Stimulated activated effector memory CD8-positive, alpha-beta T cell treated with anti-CD3 and anti-CD28 coated beads, Interleukin-12 subunit alpha, Interleukin-12 subunit beta, amount 100 ng/mL, for 72 hours (primary cell): ENCODE results near the gene ZMYND19.
"Not testable (repeated sequence)": the region's sequence is repeated elsewhere in the genome, so short reads cannot be mapped to it uniquely, and the experiment has no call there.

Experiments
- ATAC-seq: fragments of 150-1000 bp; cut with Tn5 transposase; 2 replicates; pipeline ENCODE4 v1.10.0; 2021
- DNase-seq, 2 donors: peaks; one replicate each; pipeline ENCODE4 v3.0.0; 2021 to 2022; ENCODE audit warnings: low spot score in 2 of 2
- H3K27ac Mint-ChIP-seq: one replicate; pipeline ENCODE4 v1.8.0; 2022; ENCODE audit warnings: mild to moderate bottlenecking, mixed read lengths
- H3K36me3 Mint-ChIP-seq: one replicate; pipeline ENCODE4 v1.8.0; 2022; ENCODE audit warnings: mild to moderate bottlenecking, mixed read lengths
- H3K4me1 Mint-ChIP-seq: one replicate; pipeline ENCODE4 v1.8.0; 2022; ENCODE audit warnings: mixed read lengths
- H3K4me3 Mint-ChIP-seq: one replicate; pipeline ENCODE4 v1.8.0; 2022; ENCODE audit warnings: mild to moderate bottlenecking, mixed read lengths
- H3K9me3 Mint-ChIP-seq: one replicate; pipeline ENCODE4 v1.8.0; 2022; ENCODE audit warnings: mixed read lengths

The ZMYND19 gene

DNA sequence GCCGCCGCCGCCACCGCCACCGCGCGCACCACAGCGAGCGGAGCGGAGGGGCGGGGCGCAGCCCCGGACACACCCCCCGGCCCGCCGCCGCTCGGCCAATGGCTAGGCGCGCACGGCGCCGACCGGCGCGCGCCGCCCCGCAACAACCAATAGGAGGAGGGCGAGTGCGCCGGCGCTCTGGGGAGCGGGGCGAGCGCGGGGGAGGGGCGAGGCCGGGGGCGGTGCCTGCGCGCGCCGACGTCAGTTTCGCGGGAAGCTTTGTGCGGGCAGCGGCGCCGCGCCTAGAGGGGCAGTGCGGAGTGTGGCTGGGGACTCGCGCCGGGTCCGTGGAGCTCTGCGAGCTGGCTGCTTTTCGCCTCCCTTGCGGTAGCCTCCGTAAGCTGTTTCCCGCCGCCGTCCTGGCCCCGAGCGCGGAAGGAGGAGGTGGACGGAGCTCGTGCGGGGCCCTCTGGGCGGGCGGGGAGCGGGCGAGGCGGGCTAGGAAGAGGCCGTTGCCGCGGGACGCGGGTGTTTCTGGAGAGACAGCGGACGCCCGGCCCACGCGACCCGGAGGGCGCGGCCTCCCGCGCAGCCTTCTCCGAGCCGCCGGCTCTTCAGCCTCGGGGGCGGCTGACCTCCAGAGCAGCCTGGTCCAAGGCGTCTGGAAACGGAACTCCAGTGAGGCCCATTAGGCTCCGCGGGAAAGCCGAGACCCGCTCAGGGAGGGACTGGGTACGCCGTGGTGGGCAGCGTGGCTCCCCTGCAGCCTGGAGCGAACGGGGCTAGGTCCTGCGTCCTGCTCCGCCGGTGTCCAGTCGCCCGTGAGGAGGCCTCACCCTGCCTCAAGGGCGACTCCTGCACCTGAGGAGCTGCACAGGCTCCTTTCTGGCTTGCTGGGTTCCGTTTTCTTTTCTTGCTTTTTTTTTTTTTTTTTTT, at the start of gene ZMYND19:
Gene ZMYND19, minus strand, starts transcription at position 44 of the 915 bp plus-strand sequence. CDS start 249 bp downstream, outside the sequence.
- Mint-ChIP-seq H3K4me3 (peak within 1 kb of the TSS; percentile 82), H3K4me1 (peaks cover 19% of the 10 kb centered on the region), H3K27ac (peak within 1 kb of the TSS; percentile 89), H3K36me3 (peaks cover 32% of the 10 kb centered on the region), H3K9me3 (no peaks in the 10 kb centered on the region)
- DNase-seq (peak; percentile 94 to 96), ATAC-seq (peak; percentile 95)

DNA sequence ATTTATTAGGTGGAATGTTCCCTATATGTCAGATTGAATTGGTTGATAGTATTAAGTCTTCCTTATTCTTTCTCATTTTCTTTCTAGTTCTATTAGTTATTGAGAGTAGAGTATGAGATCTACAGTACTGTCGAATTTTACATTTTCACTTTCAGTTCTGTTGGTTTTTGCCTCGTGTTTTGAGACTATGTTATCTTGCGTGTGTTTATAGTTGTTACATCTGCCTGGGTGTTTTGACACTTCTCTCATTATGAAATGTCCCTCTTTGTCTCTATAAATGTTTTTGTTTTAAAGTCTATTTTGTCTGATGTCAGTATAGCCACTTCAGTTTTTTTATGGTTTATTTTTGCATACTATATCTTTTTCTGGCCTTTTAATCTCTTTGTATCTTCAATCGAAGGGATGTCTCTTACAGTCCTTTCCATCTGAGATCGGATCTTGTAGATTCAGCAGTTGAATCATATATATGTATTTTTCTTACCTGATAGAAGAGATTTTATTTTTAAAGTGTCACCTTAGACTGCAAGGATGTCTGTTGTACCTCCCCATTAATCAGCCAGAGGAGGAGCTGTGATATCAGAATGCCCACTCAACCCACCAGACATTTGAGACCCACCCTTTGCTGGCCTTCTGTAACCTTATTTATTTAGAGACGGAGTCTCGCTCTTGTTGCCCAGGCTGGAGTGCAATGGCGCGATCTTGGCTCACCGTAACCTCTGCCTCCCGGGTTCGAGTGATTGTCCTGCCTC, 49.2 kb upstream of the ZMYND19 start:
- peak overlapping the region; percentile 74 for H3K27ac Mint-ChIP-seq
- peaks cover 49% of the 10 kb centered on the region for H3K36me3 Mint-ChIP-seq
- peak; percentile 85 for ATAC-seq
- no peak for DNase-seq
- H3K4me3 Mint-ChIP-seq, result peak overlapping the region; percentile 54
- peaks cover 47% of the 10 kb centered on the region for H3K4me1 Mint-ChIP-seq
- no peaks in the 10 kb centered on the region for H3K9me3 Mint-ChIP-seq

DNA sequence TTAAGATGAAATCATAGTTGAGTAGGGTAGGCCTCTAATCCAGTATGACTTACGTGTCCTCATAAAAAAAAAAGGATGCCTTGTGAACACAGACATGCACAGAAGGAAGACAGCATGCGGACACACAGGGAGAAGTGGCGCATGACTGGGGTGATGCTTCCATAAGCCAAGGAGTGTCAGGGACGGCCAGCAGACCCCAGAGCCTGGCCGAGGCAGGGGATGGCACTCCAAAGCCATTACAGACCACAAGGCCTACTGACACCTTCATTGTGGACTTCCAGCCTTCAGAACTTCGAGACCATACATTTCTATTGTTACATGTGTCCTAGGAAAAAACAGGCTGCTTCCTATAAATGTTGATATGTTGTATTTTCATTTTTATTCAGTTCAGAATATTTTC, 48.4 kb upstream of the ZMYND19 start:
- DNase-seq (no peak), ATAC-seq (no peak)
- peak overlapping the region; percentile 54 for H3K4me3 Mint-ChIP-seq
- peak overlapping the region; percentile 74 for H3K27ac Mint-ChIP-seq
- H3K4me1 Mint-ChIP-seq, result peaks cover 51% of the 10 kb centered on the region
- H3K36me3 Mint-ChIP-seq, result peaks cover 45% of the 10 kb centered on the region
- no peaks in the 10 kb centered on the region for H3K9me3 Mint-ChIP-seq

DNA sequence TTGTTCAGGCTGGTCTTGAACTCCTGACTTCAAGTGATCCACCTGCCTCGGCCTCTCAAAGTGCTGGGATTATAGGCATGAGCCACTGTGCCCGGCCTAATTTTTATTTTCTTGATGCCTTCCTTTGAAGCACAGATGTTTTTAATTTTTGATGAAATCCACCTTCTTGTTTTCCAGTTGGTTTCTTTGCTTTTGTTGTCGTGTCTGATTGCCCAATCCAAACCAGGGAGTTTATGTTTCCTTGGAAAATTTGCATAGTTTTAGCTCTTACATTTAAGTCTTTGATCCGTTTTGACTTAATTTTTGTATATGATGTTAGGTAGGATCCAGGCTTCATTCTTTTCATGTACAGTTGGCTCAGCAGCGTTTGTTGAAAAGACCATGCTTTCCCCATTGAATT, 43.7 kb upstream of the ZMYND19 start:
- peak overlapping the region; percentile 34 for H3K27ac Mint-ChIP-seq
- H3K9me3 Mint-ChIP-seq, result no peaks in the 10 kb centered on the region
- H3K4me3 Mint-ChIP-seq, result no peak overlapping the region
- DNase-seq, result no peak
- peaks cover 24% of the 10 kb centered on the region for H3K36me3 Mint-ChIP-seq
- peaks cover 51% of the 10 kb centered on the region for H3K4me1 Mint-ChIP-seq
- ATAC-seq, result no peak

DNA sequence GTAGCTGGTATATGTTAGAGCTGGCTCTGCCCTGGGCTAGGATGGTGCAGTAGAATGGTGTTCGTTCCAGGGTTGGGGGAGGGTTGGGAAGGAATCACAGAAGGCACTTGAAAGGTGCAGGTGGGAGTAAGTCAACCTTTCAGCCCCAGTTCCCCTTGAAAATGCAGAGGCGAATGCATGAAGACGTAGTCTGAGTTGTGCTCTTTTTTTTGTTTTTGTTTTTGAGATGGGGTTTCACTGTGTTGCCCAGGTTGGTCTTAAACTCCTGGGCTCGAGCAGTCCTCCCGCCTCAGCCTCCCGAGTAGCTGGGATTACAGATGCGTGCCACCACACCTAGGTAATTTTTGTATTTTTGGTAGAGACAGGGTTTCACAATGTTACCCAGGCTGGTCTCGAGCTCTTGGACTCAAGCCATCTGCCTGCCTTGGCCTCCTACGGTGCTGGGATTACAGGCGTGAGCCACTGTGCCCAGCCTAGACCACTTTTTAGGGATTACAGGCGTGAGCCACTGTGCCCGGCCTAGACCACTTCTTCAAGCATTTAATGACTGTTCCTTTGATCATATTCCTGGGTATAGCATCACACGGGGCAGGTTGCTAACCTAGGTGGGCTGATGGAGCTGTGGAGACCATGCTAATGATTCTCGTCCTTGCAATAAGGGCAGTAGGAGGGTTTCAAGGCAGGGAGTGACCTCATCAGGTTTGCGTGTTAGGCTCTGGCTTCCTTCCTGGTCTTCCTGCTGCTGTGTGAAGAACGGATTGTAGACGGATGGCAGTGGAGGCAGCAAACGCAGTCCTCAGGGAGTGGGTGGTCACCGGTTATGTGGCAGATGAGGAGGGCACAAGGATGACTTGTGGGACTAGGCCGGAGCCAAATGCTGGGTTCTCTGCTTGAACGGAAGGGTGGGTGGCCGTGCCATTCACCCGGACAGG, 42.2 kb upstream of the ZMYND19 start:
- DNase-seq (no peak), ATAC-seq (no peak)
- Mint-ChIP-seq H3K9me3 (no peaks in the 10 kb centered on the region), H3K27ac (peak overlapping the region; percentile 77), H3K4me3 (no peak overlapping the region), H3K4me1 (peaks cover 54% of the 10 kb centered on the region), H3K36me3 (peaks cover 24% of the 10 kb centered on the region)

DNA sequence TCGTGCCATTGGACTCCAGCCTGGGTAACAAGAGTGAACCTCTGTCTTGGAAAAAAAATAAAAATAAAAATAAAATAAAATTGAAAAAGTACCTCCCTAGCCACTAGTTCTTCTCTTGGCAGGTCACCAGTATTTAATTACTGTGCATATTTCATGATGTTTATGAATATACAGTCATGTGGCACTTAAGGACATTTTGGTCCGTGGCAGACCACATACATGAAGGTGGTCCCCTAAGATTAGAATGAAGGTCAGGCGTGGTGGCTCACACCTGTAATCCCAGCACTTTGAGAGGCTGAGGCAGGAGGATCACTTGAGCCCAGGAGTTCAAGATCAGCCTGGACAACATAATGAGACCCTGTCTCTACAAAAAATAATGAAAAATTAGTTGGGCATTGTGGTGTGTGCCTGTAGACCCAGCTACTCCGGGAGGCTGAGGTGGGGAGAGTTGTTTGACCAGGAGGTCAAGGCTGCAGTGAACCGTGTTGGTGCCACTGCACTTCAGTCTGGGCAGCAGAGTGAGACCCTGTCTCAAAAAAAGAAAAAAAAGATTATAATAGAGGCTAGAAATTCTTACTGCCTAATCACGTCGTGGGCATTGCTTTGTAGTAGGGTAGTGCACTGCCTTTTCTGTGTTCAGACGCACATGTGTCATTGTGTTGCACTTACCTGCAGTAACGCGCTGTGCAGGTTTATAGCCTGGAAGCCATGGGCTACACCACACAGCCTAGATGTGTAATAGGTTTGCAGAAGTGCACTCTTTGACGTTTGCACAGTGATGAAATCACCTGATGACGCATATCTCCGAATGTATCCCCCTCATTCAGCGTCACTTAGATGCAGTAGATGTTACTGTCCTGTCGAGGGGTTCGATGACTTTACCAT, 41.3 kb upstream of the ZMYND19 start:
- peaks cover 24% of the 10 kb centered on the region for H3K36me3 Mint-ChIP-seq
- H3K27ac Mint-ChIP-seq, result peak overlapping the region; percentile 77
- H3K4me1 Mint-ChIP-seq, result peaks cover 56% of the 10 kb centered on the region
- no peak for ATAC-seq
- no peak overlapping the region for H3K4me3 Mint-ChIP-seq
- no peaks in the 10 kb centered on the region for H3K9me3 Mint-ChIP-seq
- DNase-seq, result no peak

DNA sequence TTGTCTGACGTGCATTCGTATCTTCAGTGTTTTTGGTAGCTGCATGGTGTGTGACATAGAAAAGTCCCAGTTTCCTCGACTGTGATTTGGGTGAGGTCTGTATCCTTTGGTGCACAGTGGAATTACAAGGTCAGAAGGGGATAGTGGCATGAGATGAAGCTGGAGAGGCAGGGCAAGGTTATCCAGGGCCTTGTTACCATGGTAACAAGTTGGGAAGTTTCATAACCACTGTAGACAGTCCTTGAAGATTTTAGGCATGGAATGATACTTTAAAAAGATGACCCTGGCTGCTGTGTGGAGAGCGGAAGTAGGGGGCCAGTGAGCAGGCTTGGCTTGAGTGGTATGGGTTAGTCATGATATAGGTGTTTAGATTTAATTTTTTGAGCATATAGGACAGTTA, 40.4 kb upstream of the ZMYND19 start:
- peaks cover 62% of the 10 kb centered on the region for H3K4me1 Mint-ChIP-seq
- no peak for DNase-seq
- H3K9me3 Mint-ChIP-seq, result no peaks in the 10 kb centered on the region
- ATAC-seq, result no peak
- H3K4me3 Mint-ChIP-seq, result peak overlapping the region; percentile 0
- H3K36me3 Mint-ChIP-seq, result peaks cover 24% of the 10 kb centered on the region
- H3K27ac Mint-ChIP-seq, result peak overlapping the region; percentile 16

DNA sequence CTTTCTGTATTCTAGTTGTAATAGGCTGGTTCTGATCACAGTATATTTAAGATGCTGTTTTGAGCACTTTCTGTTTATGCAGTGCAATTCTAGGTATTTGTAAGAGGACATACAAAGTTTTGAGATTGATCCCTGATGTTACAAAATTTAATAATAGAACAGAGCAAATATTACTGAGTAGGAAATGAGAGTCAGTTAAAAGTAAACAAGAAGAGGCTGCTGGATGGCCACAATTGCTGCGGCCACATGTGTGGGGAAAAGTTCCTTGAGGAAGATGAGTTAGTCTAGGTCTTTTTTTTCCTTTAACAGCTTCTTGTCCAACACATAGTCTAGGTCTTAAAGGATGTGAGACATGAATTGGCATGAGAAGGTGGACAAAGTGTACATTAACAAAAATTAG, 39.8 kb upstream of the ZMYND19 start:
- DNase-seq (no peak), ATAC-seq (no peak)
- Mint-ChIP-seq H3K27ac (peak overlapping the region; percentile 16), H3K4me1 (peaks cover 67% of the 10 kb centered on the region), H3K4me3 (peak overlapping the region; percentile 0), H3K9me3 (no peaks in the 10 kb centered on the region), H3K36me3 (peaks cover 28% of the 10 kb centered on the region)

DNA sequence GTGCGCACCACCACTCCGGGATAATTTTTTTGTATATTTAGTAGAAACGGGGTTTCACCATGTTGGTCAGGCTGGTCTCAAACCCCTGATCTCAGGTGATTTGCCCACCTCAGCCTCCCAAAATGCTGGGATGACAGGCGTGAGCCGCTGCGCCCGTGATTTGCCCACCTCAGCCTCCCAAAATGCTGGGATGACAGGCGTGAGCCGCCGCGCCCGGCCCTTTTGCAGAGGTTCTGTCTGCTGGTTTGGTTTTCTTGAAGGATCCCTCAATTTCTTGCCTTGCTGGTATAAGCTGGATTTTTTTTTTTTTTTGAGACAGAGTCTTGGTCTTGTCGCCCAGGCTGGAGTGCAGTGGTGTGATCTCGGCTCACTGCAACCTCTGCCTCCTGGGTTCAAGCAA, 37.1 kb upstream of the ZMYND19 start:
- ATAC-seq, H3K27ac Mint-ChIP-seq, H3K9me3 Mint-ChIP-seq, DNase-seq, H3K4me3 Mint-ChIP-seq: not testable (repeated sequence)
- Mint-ChIP-seq H3K4me1 (peaks cover 50% of the 10 kb centered on the region), H3K36me3 (peaks cover 43% of the 10 kb centered on the region)

DNA sequence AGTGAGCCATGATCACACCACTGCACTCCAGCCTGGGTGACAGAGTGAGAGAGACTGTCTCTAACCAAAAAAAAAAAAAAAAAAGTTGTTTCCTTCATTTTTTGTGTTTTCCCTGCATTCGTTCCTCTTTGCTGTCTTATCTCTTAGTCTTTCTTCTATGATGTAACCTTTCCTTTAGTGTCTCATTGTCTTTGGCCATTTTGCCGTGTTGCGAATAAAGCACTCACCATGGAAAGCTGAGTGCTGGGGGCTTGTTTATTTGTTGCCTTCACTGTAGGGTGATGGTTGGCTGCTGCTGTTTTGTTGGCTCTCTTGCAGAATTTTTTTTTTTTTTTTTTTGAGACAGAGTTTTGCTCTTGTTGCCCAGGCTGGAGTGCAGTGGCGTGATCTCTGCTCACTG, 36.2 kb upstream of the ZMYND19 start:
- peaks cover 41% of the 10 kb centered on the region for H3K4me1 Mint-ChIP-seq
- no peak for DNase-seq
- peaks cover 48% of the 10 kb centered on the region for H3K36me3 Mint-ChIP-seq
- no peak overlapping the region for H3K4me3 Mint-ChIP-seq
- no peaks in the 10 kb centered on the region for H3K9me3 Mint-ChIP-seq
- H3K27ac Mint-ChIP-seq, result no peak overlapping the region
- no peak for ATAC-seq

DNA sequence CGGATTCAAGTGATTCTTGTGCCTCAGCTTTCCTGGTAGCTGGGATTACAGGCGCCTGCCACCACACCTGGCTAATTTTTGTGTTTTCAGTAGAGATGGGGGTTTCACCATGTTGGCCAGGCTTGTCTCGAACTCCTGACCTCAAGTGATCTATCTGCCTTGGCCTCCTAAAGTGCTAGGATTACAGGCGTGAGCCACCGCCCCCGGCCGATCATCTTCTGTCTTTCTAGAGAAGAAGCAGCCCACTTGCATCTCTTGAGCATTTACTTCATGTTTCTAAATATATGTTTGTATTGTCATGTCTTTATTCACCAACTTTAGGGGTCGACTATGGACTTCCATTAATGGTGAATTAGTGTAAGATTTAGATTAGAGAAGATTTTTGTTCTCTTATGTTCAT, 31.9 kb upstream of the ZMYND19 start:
- not testable (repeated sequence) for H3K9me3 Mint-ChIP-seq, DNase-seq, ATAC-seq, H3K4me3 Mint-ChIP-seq
- H3K27ac Mint-ChIP-seq, result peak overlapping the region; percentile 26
- peaks cover 44% of the 10 kb centered on the region for H3K4me1 Mint-ChIP-seq
- H3K36me3 Mint-ChIP-seq, result peaks cover 55% of the 10 kb centered on the region

DNA sequence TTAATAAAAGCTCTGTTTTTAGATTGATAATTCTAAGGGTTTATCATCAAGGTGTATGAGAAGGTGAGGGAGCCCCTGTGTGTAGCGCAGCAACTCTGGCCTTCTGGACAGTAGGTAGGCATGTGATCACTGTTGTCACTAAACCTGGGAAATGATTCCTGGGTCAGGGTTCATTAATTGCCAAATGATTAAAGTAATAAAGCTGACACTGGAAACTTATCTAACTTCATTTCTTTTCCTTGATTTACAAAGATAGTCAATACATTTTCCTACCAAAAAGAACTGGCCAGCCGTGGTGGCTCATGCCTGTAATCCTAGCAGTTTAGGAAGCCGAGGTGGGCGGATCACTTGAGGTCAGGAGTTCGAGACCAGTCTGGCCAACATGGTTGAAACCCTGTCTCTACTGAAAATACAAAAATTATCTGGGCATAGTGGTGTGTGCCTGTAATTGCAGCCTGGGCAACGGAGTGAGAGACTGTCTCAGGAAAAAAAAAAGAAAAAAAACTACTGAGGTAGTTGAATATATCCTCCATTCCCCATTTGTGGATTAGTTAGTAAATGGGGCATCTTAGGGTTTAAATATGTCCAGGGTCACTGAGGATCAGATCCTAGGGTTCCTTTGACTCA, 30.9 kb upstream of the ZMYND19 start:
- Mint-ChIP-seq H3K9me3 (no peaks in the 10 kb centered on the region), H3K27ac (peak overlapping the region; percentile 63), H3K36me3 (peaks cover 62% of the 10 kb centered on the region), H3K4me3 (peak overlapping the region; percentile 79), H3K4me1 (peaks cover 42% of the 10 kb centered on the region)
- DNase-seq (no peak), ATAC-seq (no peak)

DNA sequence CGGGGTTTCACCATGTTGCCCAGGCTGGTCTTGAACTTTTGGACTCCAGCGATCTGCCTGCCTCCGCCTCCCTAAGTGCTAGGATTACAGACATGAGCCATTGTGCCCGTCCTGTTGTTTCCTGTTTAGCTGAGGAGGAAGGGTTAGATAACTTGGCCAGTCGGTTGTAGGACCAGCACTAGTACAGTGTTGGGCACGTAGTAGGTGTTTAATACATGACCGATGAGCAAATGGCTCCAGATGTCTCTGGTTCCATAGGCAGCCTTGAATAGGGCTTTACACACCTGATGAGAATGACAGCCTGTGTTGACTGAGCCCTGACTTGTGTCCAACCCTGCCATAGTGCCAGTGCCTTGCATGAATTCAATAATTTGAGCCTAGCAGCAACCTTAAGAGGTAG, 30.3 kb upstream of the ZMYND19 start:
- H3K27ac Mint-ChIP-seq, result peak overlapping the region; percentile 63
- DNase-seq, result no peak
- H3K4me1 Mint-ChIP-seq, result peaks cover 39% of the 10 kb centered on the region
- no peaks in the 10 kb centered on the region for H3K9me3 Mint-ChIP-seq
- peaks cover 68% of the 10 kb centered on the region for H3K36me3 Mint-ChIP-seq
- ATAC-seq, result no peak
- peak overlapping the region; percentile 79 for H3K4me3 Mint-ChIP-seq

DNA sequence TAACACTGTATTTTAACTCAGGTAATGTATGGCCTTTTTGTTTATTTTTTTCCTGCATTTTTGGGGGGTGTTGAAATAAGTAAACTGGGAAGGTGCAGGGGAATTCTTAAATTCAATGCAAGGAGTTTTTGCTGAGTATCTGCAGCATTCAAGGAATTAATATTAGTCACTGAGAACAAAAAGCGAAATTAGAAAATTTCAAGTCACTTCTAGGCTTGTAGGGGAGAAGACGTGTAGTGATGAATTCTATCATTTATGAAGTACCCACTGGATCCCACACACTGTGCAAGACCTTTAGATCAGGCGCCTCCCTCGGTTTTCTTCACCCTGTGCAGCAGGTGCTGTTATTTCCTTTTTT, 29.7 kb upstream of the ZMYND19 start:
- peak overlapping the region; percentile 85 for H3K27ac Mint-ChIP-seq
- ATAC-seq (no peak), DNase-seq (no peak)
- peaks cover 34% of the 10 kb centered on the region for H3K4me1 Mint-ChIP-seq
- H3K9me3 Mint-ChIP-seq, result no peaks in the 10 kb centered on the region
- H3K4me3 Mint-ChIP-seq, result peak overlapping the region; percentile 79
- H3K36me3 Mint-ChIP-seq, result peaks cover 66% of the 10 kb centered on the region
